Testis (tissue), 2 donors: ENCODE data around the gene NUP188.

Experiments
- POLR2A ChIP-seq: fragments of 450-650 bp; IDR thresholded peaks from one replicate; pipeline ENCODE4 v1.6.1; 2017; ENCODE audit warnings: antibody characterized with exemption, mild to moderate bottlenecking, moderate library complexity
- TF ChIP-seq, protein P1 (sequence below), 3 experiments: fragments of 450-650 bp in 2 of 3; fragments of 200-600 bp in 1 of 3; sonication (generic) in 1 of 3; IDR thresholded peaks; one replicate each; pipeline ENCODE4 v1.5.1; 2016 to 2019; ENCODE audit warnings: antibody characterized with exemption in 3 of 3, mild to moderate bottlenecking in 2 of 3, moderate library complexity in 1 of 3

DNA sequence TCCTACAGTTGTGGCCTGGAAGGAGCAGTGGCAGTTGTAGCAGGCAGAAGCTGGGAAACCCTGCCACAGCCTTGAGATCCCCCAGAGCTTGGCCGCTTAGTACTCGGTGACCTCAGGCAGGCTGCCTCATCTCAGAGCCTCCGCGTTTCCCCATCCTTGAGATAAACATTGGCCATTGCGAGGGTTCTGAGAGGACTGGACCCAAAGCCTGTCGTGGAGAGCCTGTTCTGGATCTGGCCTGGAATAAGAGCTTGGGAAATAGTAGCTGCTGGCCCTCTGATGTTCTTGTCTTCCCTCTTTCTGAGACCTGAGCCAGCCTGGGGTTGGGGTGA is 90.2 kb downstream of the NUP188 start:
- TF ChIP-seq, protein P1, sequence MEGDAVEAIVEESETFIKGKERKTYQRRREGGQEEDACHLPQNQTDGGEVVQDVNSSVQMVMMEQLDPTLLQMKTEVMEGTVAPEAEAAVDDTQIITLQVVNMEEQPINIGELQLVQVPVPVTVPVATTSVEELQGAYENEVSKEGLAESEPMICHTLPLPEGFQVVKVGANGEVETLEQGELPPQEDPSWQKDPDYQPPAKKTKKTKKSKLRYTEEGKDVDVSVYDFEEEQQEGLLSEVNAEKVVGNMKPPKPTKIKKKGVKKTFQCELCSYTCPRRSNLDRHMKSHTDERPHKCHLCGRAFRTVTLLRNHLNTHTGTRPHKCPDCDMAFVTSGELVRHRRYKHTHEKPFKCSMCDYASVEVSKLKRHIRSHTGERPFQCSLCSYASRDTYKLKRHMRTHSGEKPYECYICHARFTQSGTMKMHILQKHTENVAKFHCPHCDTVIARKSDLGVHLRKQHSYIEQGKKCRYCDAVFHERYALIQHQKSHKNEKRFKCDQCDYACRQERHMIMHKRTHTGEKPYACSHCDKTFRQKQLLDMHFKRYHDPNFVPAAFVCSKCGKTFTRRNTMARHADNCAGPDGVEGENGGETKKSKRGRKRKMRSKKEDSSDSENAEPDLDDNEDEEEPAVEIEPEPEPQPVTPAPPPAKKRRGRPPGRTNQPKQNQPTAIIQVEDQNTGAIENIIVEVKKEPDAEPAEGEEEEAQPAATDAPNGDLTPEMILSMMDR (IDR thresholded peaks at IDR 0.05) = no peak
- no peak for TF ChIP-seq POLR2A
